Astrocyte (in vitro differentiated cells and primary cell): ENCODE measurements around the gene PIK3R2.

Source experiments
- CTCF ChIP-seq: IDR thresholded peaks from 2 replicates; pipeline ENCODE4 v1.5.1; 2011; ENCODE audit warnings: low read depth, mild to moderate bottlenecking, inconsistent platforms, low read length, moderate library complexity; ENCODE audit not compliant: insufficient read depth
- EZH2 ChIP-seq: IDR thresholded peaks from 2 replicates; pipeline ENCODE4 v1.6.1; 2012; ENCODE audit warnings: mild to moderate bottlenecking, low read length, inconsistent platforms; ENCODE audit not compliant: insufficient read depth

GRCh38 chr19:18120127-18120526, 32.8 kb upstream of the PIK3R2 start:
- TF ChIP-seq CTCF (no peak), EZH2 (no peak)
